H9 (cell line): ENCODE measurements around the gene GGCT. TPM values are rescaled to one million over a fixed set of nuclear protein-coding genes. Genes with fewer than 3 reads are reported as not detected.

Source experiments
- DNase-seq: peaks from one replicate; pipeline ENCODE4 v3.0.0-alpha.2; 2017
- H2AFZ ChIP-seq: one replicate; pipeline ENCODE4 v1.6.1; 2013; ENCODE audit warnings: mild to moderate bottlenecking, low read length, control low read depth, moderate library complexity
- H2AK5ac ChIP-seq: 2 replicates; pipeline ENCODE4 v1.6.1; 2013; ENCODE audit warnings: low read length, control low read depth, mixed read lengths; ENCODE audit not compliant: insufficient read length
- H2BK120ac ChIP-seq: one replicate; pipeline ENCODE4 v1.6.1; 2013; ENCODE audit warnings: low read depth, mild to moderate bottlenecking, low read length, control low read depth, inconsistent platforms; ENCODE audit not compliant: poor library complexity, severe bottlenecking
- H2BK12ac ChIP-seq: 2 replicates; pipeline ENCODE4 v1.6.1; 2013; ENCODE audit warnings: low read length, control low read depth, mixed read lengths, low read depth; ENCODE audit not compliant: insufficient read length
- H2BK15ac ChIP-seq: 2 replicates; pipeline ENCODE4 v1.6.1; 2013; ENCODE audit warnings: low read depth, low read length, control low read depth
- H2BK20ac ChIP-seq: one replicate; pipeline ENCODE4 v1.6.1; 2013; ENCODE audit warnings: low read depth, mild to moderate bottlenecking, low read length, control low read depth, inconsistent platforms; ENCODE audit not compliant: poor library complexity, severe bottlenecking
- H2BK5ac ChIP-seq: 2 replicates; pipeline ENCODE4 v1.6.1; 2013; ENCODE audit warnings: low read length, control low read depth, mixed read lengths; ENCODE audit not compliant: insufficient read length
- H3K14ac ChIP-seq: 2 replicates; pipeline ENCODE4 v1.6.1; 2013; ENCODE audit warnings: low read length, control low read depth; ENCODE audit not compliant: insufficient read depth
- H3K18ac ChIP-seq: 2 replicates; pipeline ENCODE4 v1.6.1; 2013; ENCODE audit warnings: low read depth, mild to moderate bottlenecking, mixed read lengths, low read length, control low read depth; ENCODE audit not compliant: insufficient read length
- H3K23ac ChIP-seq: 2 replicates; pipeline ENCODE4 v1.6.1; 2013; ENCODE audit warnings: low read length, control low read depth, mixed read lengths, low read depth; ENCODE audit not compliant: insufficient read length
- H3K23me2 ChIP-seq: 2 replicates; pipeline ENCODE4 v1.6.1; 2013; ENCODE audit warnings: low read depth, mild to moderate bottlenecking, mixed read lengths, low read length, control low read depth; ENCODE audit not compliant: insufficient read length, poor library complexity, severe bottlenecking
- H3K27ac ChIP-seq: 2 replicates; pipeline ENCODE4 v1.5.1; 2013; ENCODE audit warnings: low read length, control low read depth, mixed read lengths, low read depth; ENCODE audit not compliant: insufficient read length
- H3K27me3 ChIP-seq: 2 replicates; pipeline ENCODE4 v1.6.1; 2013; ENCODE audit warnings: low read length, control low read depth, inconsistent platforms; ENCODE audit not compliant: insufficient read depth
- H3K4ac ChIP-seq: 2 replicates; pipeline ENCODE4 v1.6.1; 2013; ENCODE audit warnings: low read depth, mild to moderate bottlenecking, control low read depth, inconsistent platforms, low read length, moderate library complexity
- H3K4me1 ChIP-seq: 2 replicates; pipeline ENCODE4 v1.6.1; 2013; ENCODE audit warnings: low read length, control low read depth, inconsistent platforms; ENCODE audit not compliant: insufficient read depth
- H3K4me2 ChIP-seq: 2 replicates; pipeline ENCODE4 v1.6.1; 2013; ENCODE audit warnings: low read length, control low read depth, mixed read lengths; ENCODE audit not compliant: insufficient read length, insufficient read depth
- H3K56ac ChIP-seq: 2 replicates; pipeline ENCODE4 v1.6.1; 2013; ENCODE audit warnings: low read depth, mild to moderate bottlenecking, mixed read lengths, low read length, control low read depth; ENCODE audit not compliant: insufficient read length
- H3K79me1 ChIP-seq: 2 replicates; pipeline ENCODE4 v1.6.1; 2013; ENCODE audit warnings: low read depth, mild to moderate bottlenecking, moderate library complexity, low read length, control low read depth, inconsistent platforms; ENCODE audit not compliant: insufficient read depth, poor library complexity, severe bottlenecking
- H3K79me2 ChIP-seq: 2 replicates; pipeline ENCODE4 v1.6.1; 2013; ENCODE audit warnings: low read length, control low read depth, inconsistent platforms; ENCODE audit not compliant: insufficient read depth
- H3K9ac ChIP-seq: 2 replicates; pipeline ENCODE4 v1.6.1; 2013; ENCODE audit warnings: low read length, control low read depth, mixed read lengths; ENCODE audit not compliant: insufficient read length; ENCODE audit errors: extremely low read depth
- H3K9me3 ChIP-seq: one replicate; pipeline ENCODE4 v1.6.1; 2013; ENCODE audit warnings: low read depth, low read length, inconsistent platforms; ENCODE audit not compliant: control insufficient read depth
- H3T11ph ChIP-seq: one replicate; pipeline ENCODE4 v1.6.1; 2013; ENCODE audit warnings: mild to moderate bottlenecking, low read length, control low read depth, inconsistent platforms
- H4K20me1 ChIP-seq: one replicate; pipeline ENCODE4 v1.6.1; 2013; ENCODE audit not compliant: control insufficient read depth, insufficient read length, insufficient read depth
- H4K5ac ChIP-seq: 2 replicates; pipeline ENCODE4 v1.6.1; 2013; ENCODE audit warnings: low read depth, mild to moderate bottlenecking, mixed read lengths, low read length, control low read depth; ENCODE audit not compliant: insufficient read length
- H4K8ac ChIP-seq: replicated peaks from 2 replicates; pipeline ENCODE4 v1.6.1; 2013; ENCODE audit warnings: low read length, control low read depth, mixed read lengths, low read depth; ENCODE audit not compliant: insufficient read length
- H4K91ac ChIP-seq: 2 replicates; pipeline ENCODE4 v1.6.1; 2013; ENCODE audit warnings: low read depth, mild to moderate bottlenecking, moderate library complexity, mixed read lengths, low read length, control low read depth; ENCODE audit not compliant: insufficient read length
- H3K27ac Mint-ChIP-seq, 3 experiments: 2 replicates in 2 of 3; 3 replicates in 1 of 3; pipeline ENCODE4 v1.8.0; 2020 to 2021; ENCODE audit warnings: mixed read lengths in 3 of 3, mild to moderate bottlenecking in 1 of 3, moderate library complexity in 1 of 3
- H3K27me3 Mint-ChIP-seq: 2 replicates; pipeline ENCODE4 v1.8.0; 2021; ENCODE audit warnings: low read depth, mild to moderate bottlenecking, moderate library complexity, mixed read lengths
- H3K36me3 Mint-ChIP-seq, 3 experiments: 2 replicates in 2 of 3; 3 replicates in 1 of 3; pipeline ENCODE4 v1.8.0; 2020 to 2021; ENCODE audit warnings: low read depth in 3 of 3, mixed read lengths in 3 of 3; ENCODE audit not compliant: insufficient read depth in 1 of 3
- H3K4me1 Mint-ChIP-seq, 2 experiments: 2 replicates each; pipeline ENCODE4 v1.8.0; 2020; ENCODE audit warnings: mixed read lengths in 2 of 2
- H3K4me3 Mint-ChIP-seq, 2 experiments: 2 replicates in 1 of 2; 3 replicates in 1 of 2; pipeline ENCODE4 v1.8.0; 2020 to 2021; ENCODE audit warnings: mild to moderate bottlenecking in 2 of 2, mixed read lengths in 2 of 2, moderate library complexity in 1 of 2
- H3K9me3 Mint-ChIP-seq, 2 experiments: 2 replicates in 1 of 2; 3 replicates in 1 of 2; pipeline ENCODE4 v1.8.0; 2020; ENCODE audit warnings: mild to moderate bottlenecking in 2 of 2, mixed read lengths in 2 of 2, moderate library complexity in 1 of 2
- WGBS: extraction: QIAGEN DNeasy Blood & Tissue Kit; methylation state at CpG from one replicate; pipeline ENCODE4 v1.1.7; 2013; ENCODE audit warnings: missing lambda C conversion rate, low lambda C conversion rate, mixed read lengths; ENCODE audit not compliant: insufficient read length; ENCODE audit errors: extremely low coverage; 5-methylcytosine and 5-hydroxymethylcytosine counted together
- total RNA-seq: library from RNA; stranded (reverse); gene quantifications from 2 replicates; pipeline ENCODE4 v1.2.1, GENCODE V29; 2021
- TF ChIP-seq, protein P1 (sequence below): fragments of 200-600 bp; sonication (generic); conservative IDR thresholded peaks from 3 replicates; pipeline ENCODE4 v1.8.0; 2021; ENCODE audit warnings: antibody characterized with exemption, mild to moderate bottlenecking

GGCT gene
- total RNA-seq, 1 experiment from 2014 or later, result 84.9 TPM

DNA sequence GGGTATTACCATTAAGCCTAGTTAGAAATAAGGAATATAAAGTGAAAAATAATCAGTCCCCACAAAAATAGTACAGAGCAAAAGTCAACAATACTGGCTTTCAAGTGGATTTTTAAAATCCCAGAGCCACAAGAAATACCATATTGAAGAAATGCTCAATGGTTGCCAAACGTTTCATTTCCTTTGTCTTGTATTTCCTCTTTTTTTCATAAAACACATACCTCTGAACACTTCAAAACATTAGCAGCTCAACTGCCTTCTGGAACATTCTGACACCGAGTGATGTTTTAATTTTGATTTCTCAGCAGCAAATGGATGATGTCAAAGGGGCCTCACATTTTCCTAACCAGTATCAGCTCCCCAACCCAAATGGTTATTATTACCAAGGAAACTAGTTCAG, 36.6 kb downstream of the GGCT start:
- peaks cover 5% of the 10 kb centered on the region; the same call in 1 of the 2 replicates for H3K4me1 ChIP-seq
- no CpG with 5 or more reads among the region's 2 CpGs for WGBS
- no peak overlapping the region for H2BK20ac ChIP-seq
- H3K27ac Mint-ChIP-seq, result no peak overlapping the region
- no peaks in the 10 kb centered on the region for H3K27me3 Mint-ChIP-seq
- no peak overlapping the region for H3K4me3 Mint-ChIP-seq
- H2BK5ac ChIP-seq, result no peak overlapping the region
- H3K9me3 Mint-ChIP-seq, result no peaks in the 10 kb centered on the region
- no peaks in the 10 kb centered on the region for H3K23me2 ChIP-seq
- H2BK12ac ChIP-seq, result no peak overlapping the region
- no peak overlapping the region for H2AFZ ChIP-seq
- H3K4me2 ChIP-seq, result no peak overlapping the region
- H3K4ac ChIP-seq, result no peak overlapping the region
- H3K18ac ChIP-seq, result no peak overlapping the region
- H3K27me3 ChIP-seq, result no peaks in the 10 kb centered on the region
- no peaks in the 10 kb centered on the region for H3K36me3 Mint-ChIP-seq
- no peak overlapping the region for H4K91ac ChIP-seq
- H3K9me3 ChIP-seq, result no peaks in the 10 kb centered on the region
- H4K8ac ChIP-seq, result no peak overlapping the region
- H3K14ac ChIP-seq, result no peak overlapping the region
- H3K79me1 ChIP-seq, result no peaks in the 10 kb centered on the region
- H3T11ph ChIP-seq, result no peak overlapping the region
- H4K5ac ChIP-seq, result no peak overlapping the region
- H3K4me1 Mint-ChIP-seq, result peaks cover 22 to 29% of the 10 kb centered on the region in 2 experiments
- H3K79me2 ChIP-seq, result no peaks in the 10 kb centered on the region
- DNase-seq, result no peak
- H2BK15ac ChIP-seq, result no peak overlapping the region
- no peak overlapping the region for H3K27ac ChIP-seq
- H4K20me1 ChIP-seq, result no peaks in the 10 kb centered on the region
- TF ChIP-seq, protein P1, sequence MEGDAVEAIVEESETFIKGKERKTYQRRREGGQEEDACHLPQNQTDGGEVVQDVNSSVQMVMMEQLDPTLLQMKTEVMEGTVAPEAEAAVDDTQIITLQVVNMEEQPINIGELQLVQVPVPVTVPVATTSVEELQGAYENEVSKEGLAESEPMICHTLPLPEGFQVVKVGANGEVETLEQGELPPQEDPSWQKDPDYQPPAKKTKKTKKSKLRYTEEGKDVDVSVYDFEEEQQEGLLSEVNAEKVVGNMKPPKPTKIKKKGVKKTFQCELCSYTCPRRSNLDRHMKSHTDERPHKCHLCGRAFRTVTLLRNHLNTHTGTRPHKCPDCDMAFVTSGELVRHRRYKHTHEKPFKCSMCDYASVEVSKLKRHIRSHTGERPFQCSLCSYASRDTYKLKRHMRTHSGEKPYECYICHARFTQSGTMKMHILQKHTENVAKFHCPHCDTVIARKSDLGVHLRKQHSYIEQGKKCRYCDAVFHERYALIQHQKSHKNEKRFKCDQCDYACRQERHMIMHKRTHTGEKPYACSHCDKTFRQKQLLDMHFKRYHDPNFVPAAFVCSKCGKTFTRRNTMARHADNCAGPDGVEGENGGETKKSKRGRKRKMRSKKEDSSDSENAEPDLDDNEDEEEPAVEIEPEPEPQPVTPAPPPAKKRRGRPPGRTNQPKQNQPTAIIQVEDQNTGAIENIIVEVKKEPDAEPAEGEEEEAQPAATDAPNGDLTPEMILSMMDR, result no peak
- no peak overlapping the region for H2BK120ac ChIP-seq
- no peak overlapping the region for H3K23ac ChIP-seq
- no peak overlapping the region for H3K9ac ChIP-seq
- H2AK5ac ChIP-seq, result no peak overlapping the region
- H3K56ac ChIP-seq, result no peak overlapping the region
